Transverse colon (tissue), 4 donors: ENCODE measurements around the gene MTG2. TPM values are rescaled to one million over a fixed set of nuclear protein-coding genes. Genes with fewer than 3 reads are reported as not detected.

Experiments used
- DNase-seq: peaks from one replicate; pipeline ENCODE4 v3.0.0-alpha.2; 2019
- H3K27ac ChIP-seq, 4 donors: fragments of 200-600 bp; sonication (generic); 2 replicates each; pipeline ENCODE4 v1.5.1; 2016 to 2018; ENCODE audit warnings: inconsistent platforms in 4 of 4
- H3K27me3 ChIP-seq: fragments of 200-600 bp; sonication (generic); 2 replicates; pipeline ENCODE4 v1.5.1; 2017; ENCODE audit warnings: inconsistent platforms
- H3K36me3 ChIP-seq, 4 donors: fragments of 200-600 bp; sonication (generic); 2 replicates each; pipeline ENCODE4 v1.5.1; 2017 to 2019; ENCODE audit warnings: inconsistent platforms in 4 of 4
- H3K4me1 ChIP-seq, 4 donors: fragments of 200-600 bp; sonication (generic); 2 replicates each; pipeline ENCODE4 v1.5.1; 2017 to 2020; ENCODE audit warnings: inconsistent platforms in 4 of 4
- H3K4me3 ChIP-seq, 4 donors: fragments of 200-600 bp; sonication (generic); 1 replicate in 1 of 4; 2 replicates in 3 of 4; pipeline versions ENCODE4 v1.5.1 to v1.6.1; 2017 to 2019; ENCODE audit warnings: inconsistent platforms in 4 of 4
- H3K9me3 ChIP-seq, 2 donors: fragments of 200-600 bp; sonication (generic); 2 replicates each; pipeline ENCODE4 v1.5.1; 2017 to 2019; ENCODE audit warnings: inconsistent platforms in 2 of 2
- CTCF ChIP-seq, 5 experiments: fragments of 200-600 bp in 3 of 5; fragments of 450-650 bp in 2 of 5; sonication (generic) in 3 of 5; IDR thresholded peaks; 1 replicate in 2 of 5; 2 replicates in 3 of 5; pipeline ENCODE4 v1.5.1; 2016 to 2017; ENCODE audit warnings: antibody characterized with exemption in 5 of 5, inconsistent platforms in 3 of 5, mild to moderate bottlenecking in 2 of 5, moderate library complexity in 1 of 5
- EP300 ChIP-seq: sonication (generic); formaldehyde crosslinking; IDR thresholded peaks from one replicate; pipeline ENCODE4 v1.6.1; 2017; ENCODE audit warnings: antibody characterized with exemption, low read depth
- POLR2A ChIP-seq: fragments of 450-650 bp; IDR thresholded peaks from one replicate; pipeline ENCODE4 v1.6.1; 2016; ENCODE audit warnings: antibody characterized with exemption, mild to moderate bottlenecking, moderate library complexity
- POLR2AphosphoS5 ChIP-seq, 3 donors: sonication (generic); formaldehyde crosslinking; IDR thresholded peaks; one replicate each; pipeline ENCODE4 v1.6.1; 2016; ENCODE audit warnings: antibody characterized with exemption in 3 of 3
- WGBS, 2 donors: methylation state at CpG; one replicate each; pipeline ENCODE4 v1.1.5; 2018; ENCODE audit warnings: low coverage in 1 of 2; 5-methylcytosine and 5-hydroxymethylcytosine counted together
- in situ Hi-C, 4 donors: fragments of 200-750 bp; cut with MboI; loops; one replicate each; pipeline versions ENCODE4 v1.15.0 to v1.15.1; 2017; ENCODE audit warnings: low sequenced_read_pairs in 3 of 4, low pct_ligation_motif_present in 1 of 4, low pct_unique_long_range_greater_than_20kb in 1 of 4
- intact Hi-C: fragments of 100-400 bp; cut with DNase I; formaldehyde crosslinking; loops from one replicate; pipeline ENCODE4 v1.15.1; 2023; ENCODE audit warnings: low total_unique reads
- total RNA-seq, 4 donors: library from RNA; depleted of rRNA; stranded (reverse); fragments of >200 nt; gene quantifications; one replicate each; pipeline ENCODE4 v1.1.0, GENCODE V29; 2016

MTG2 gene
- total RNA-seq, 4 donors from 2014 or later = 9.8 to 58.0 (median 23.1) TPM

DNA sequence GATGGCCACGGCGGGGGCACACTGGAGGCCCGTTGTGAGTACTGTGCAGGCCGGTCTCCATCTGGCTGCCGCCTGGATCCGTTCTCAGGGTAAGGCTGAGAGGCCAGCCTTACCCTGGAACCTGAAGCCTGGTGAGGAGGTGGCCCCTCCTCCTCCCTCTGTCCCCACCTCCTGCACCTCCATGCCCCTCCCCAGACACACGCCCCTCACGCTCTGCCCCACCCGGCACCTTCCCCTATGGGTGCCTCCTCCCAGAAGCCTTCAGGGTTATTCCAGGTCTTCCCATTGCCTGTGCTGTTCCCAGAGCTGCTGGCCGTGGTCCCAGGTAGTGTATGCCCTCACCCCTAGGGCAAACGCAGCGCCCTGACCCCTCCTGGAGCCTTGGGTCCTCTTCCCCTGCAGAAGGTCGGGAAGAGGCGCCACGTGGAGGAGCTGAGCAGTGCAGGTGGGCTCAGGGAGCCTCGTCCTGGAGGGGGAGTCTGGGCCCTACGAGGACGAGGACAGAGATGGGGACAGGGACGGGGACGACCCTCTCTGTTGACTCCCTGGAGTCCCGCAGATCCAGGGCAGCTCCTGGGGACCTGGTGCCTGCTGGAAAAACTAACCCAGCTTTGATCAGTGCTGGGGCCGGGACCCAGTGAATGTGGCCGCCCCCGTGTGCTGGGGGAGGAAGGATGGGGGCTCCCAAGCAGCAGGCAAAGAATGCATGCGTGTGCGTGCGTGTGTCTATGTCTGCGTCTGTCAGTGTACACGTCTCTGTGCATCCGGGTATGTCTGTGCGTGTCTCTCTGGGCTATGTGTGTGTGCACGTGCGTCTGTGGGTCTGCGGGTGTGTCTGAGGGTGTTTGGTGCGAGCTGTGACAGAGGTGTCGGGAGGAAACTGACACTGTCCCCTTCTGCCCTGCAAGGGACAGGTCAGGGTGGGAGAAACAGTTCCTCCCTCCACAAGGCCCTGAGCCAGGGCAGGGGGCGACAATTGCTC, 45.4 kb downstream of the MTG2 start:
- H3K9me3 ChIP-seq = no peaks in the 10 kb centered on the region
- intact Hi-C loops = no loop called here
- TF ChIP-seq POLR2AphosphoS5 (IDR thresholded peaks at IDR 0.05) = no peak
- no peak for TF ChIP-seq EP300
- no peak for TF ChIP-seq POLR2A
- no peak for TF ChIP-seq CTCF (IDR thresholded peaks at IDR 0.05)
- H3K27ac ChIP-seq = no peak overlapping the region
- H3K27me3 ChIP-seq = peaks cover 36% of the 10 kb centered on the region
- WGBS, 2 donors = 22 to 38% methylated on average over 7 to 35 of the region's 37 CpGs
- no peak overlapping the region for H3K4me3 ChIP-seq
- DNase-seq = peak; percentile 29
- H3K4me1 ChIP-seq = no peaks in the 10 kb centered on the region
- in situ Hi-C loops = no loop called here
- no peaks in the 10 kb centered on the region for H3K36me3 ChIP-seq

DNA sequence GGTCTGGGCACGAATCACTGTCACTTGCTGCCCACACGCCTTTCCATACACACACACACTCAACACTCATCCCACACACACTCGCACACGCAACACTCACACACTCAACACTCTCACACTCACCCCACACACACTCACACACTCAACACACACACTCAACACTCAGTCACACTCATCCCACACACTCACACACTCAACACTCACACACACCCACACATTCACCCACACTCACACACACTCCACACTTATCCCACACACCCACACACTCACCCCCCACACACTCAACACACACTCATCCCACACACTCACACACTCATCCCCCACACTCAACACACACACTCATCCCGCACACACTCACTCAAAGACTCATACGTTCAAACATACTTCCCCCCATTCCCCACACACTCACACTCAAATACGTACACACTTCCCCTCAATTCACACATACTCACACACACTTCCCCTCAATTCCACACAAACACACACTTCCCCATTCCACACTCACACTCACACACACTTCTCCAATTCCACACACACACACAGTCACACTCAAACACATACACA, 46.2 kb downstream of the MTG2 start:
- intact Hi-C loops (no loop called here), in situ Hi-C loops (no loop called here)
- H3K36me3 ChIP-seq = no peaks in the 10 kb centered on the region
- no peak for DNase-seq
- H3K27ac ChIP-seq = no peak overlapping the region
- H3K4me1 ChIP-seq = no peaks in the 10 kb centered on the region
- 66 to 81% methylated on average over 5 to 7 of the region's 7 CpGs for WGBS, 2 donors
- no peak for TF ChIP-seq POLR2AphosphoS5 (IDR thresholded peaks at IDR 0.05)
- TF ChIP-seq EP300 = no peak
- TF ChIP-seq CTCF (IDR thresholded peaks at IDR 0.05) = no peak
- H3K9me3 ChIP-seq = no peaks in the 10 kb centered on the region
- no peak overlapping the region for H3K4me3 ChIP-seq
- peaks cover 28% of the 10 kb centered on the region for H3K27me3 ChIP-seq

DNA sequence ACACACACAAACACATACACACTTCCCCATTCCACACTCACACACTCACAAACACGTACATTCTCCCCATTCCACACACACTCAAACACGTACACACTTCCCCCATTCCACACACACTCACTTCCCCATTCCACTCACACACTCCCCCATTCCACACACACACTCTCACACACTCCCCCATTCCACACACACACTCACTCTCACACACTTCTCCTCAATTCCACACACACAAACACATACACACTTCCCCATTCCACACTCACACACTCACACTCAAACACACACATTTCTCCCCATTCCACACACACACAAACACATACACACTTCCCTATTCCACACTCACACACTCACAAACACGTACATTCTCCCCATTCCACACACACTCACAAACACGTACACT, 46.8 kb downstream of the MTG2 start:
- DNase-seq = no peak
- in situ Hi-C loops (no loop called here), intact Hi-C loops (loop anchor here (10.0 kb wide), 1 partner anchor 45 kb away; the partner anchor contains the start of gene MTG2)
- H3K4me3 ChIP-seq = no peak overlapping the region
- H3K27me3 ChIP-seq = peaks cover 22% of the 10 kb centered on the region
- H3K9me3 ChIP-seq = no peaks in the 10 kb centered on the region
- no peak for TF ChIP-seq EP300
- no peak for TF ChIP-seq POLR2A
- no peak for TF ChIP-seq POLR2AphosphoS5 (IDR thresholded peaks at IDR 0.05)
- TF ChIP-seq CTCF (IDR thresholded peaks at IDR 0.05) = no peak
- H3K27ac ChIP-seq = no peak overlapping the region
- H3K36me3 ChIP-seq = no peaks in the 10 kb centered on the region
- 68 to 70% methylated on average over 4 of the region's 4 CpGs for WGBS, 2 donors
- no peaks in the 10 kb centered on the region for H3K4me1 ChIP-seq

GRCh38 chr20:62230276-62230675, 47.4 kb downstream of the MTG2 start:
- no peak overlapping the region for H3K4me3 ChIP-seq
- no peak for DNase-seq
- in situ Hi-C loops (no loop called here), intact Hi-C loops (loop anchor here (10.0 kb wide), 1 partner anchor 45 kb away; the partner anchor contains the start of gene MTG2)
- TF ChIP-seq EP300 = no peak
- TF ChIP-seq POLR2AphosphoS5 (IDR thresholded peaks at IDR 0.05) = no peak
- TF ChIP-seq POLR2A = no peak
- TF ChIP-seq CTCF (IDR thresholded peaks at IDR 0.05) = no peak
- no peaks in the 10 kb centered on the region for H3K9me3 ChIP-seq
- no peak overlapping the region for H3K27ac ChIP-seq
- 90 to 97% methylated on average over 2 of the region's 2 CpGs for WGBS, 2 donors
- peaks cover 18% of the 10 kb centered on the region for H3K27me3 ChIP-seq
- no peaks in the 10 kb centered on the region for H3K4me1 ChIP-seq
- no peaks in the 10 kb centered on the region for H3K36me3 ChIP-seq
